Measurements from ENCODE around the gene OR5AC2.

The OR5AC2 gene, protein sequence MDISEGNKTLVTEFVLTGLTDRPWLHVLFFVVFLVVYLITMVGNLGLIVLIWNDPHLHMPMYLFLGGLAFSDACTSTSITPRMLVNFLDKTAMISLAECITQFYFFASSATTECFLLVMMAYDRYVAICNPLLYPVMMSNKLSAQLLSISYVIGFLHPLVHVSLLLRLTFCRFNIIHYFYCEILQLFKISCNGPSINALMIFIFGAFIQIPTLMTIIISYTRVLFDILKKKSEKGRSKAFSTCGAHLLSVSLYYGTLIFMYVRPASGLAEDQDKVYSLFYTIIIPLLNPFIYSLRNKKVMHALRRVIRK

DNA sequence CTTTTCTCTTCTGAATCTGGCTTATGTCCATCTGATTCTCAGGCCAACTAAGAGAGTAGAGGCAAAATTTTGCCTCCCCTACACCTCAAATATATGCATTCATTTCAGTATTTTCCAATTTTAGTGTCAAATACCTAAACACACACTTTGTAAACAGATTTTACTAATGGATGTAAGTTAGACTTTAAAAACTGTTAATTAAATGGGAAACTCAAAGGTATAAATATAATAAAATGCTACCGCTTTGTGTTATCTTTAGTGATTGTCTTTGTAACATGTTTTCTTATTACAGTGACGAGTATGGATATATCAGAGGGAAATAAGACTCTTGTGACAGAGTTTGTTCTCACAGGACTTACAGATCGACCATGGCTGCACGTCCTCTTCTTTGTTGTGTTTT is at the start of gene OR5AC2:
TSS of gene OR5AC2 (plus strand) at position 301 of the 400 bp plus-strand sequence. CDS start at position 301, 0 bp downstream.
- DNase-seq (ENCODE audit: extremely low spot score) = no peak
- ChIA-PET CTCF (no interaction called here), POLR2A (no interaction called here)
- TF ChIP-seq, protein P1, sequence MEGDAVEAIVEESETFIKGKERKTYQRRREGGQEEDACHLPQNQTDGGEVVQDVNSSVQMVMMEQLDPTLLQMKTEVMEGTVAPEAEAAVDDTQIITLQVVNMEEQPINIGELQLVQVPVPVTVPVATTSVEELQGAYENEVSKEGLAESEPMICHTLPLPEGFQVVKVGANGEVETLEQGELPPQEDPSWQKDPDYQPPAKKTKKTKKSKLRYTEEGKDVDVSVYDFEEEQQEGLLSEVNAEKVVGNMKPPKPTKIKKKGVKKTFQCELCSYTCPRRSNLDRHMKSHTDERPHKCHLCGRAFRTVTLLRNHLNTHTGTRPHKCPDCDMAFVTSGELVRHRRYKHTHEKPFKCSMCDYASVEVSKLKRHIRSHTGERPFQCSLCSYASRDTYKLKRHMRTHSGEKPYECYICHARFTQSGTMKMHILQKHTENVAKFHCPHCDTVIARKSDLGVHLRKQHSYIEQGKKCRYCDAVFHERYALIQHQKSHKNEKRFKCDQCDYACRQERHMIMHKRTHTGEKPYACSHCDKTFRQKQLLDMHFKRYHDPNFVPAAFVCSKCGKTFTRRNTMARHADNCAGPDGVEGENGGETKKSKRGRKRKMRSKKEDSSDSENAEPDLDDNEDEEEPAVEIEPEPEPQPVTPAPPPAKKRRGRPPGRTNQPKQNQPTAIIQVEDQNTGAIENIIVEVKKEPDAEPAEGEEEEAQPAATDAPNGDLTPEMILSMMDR (IDR thresholded peaks at IDR 0.05; ENCODE audit: control extremely low read depth, extremely low read depth, low read depth, missing control alignments) = no peak

DNA sequence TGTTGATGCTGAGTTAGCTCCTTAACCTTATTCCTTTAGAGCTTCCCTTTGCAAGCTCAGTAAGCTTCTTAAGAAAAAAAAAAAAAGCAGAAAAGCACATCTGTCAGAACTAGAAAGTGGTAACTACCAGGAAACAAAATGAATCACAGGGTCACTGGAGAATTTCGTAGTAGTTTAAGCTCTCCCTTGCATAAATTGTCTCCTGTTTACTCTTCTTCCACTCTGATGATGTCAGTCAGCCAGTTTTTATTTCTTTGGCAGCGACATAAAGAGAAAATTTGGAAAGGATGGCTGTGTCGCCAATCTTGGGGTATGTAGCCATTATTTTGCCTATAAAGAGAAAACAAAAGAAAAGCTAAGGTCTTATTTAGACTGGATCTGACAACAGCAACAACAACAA is 48.7 kb upstream of the OR5AC2 start:
- TF ChIP-seq, protein P1 (IDR thresholded peaks at IDR 0.05; ENCODE audit: control extremely low read depth, extremely low read depth, low read depth, missing control alignments) = no peak
- ChIA-PET POLR2A (no interaction called here), CTCF (interaction anchor here (0.7 to 5.2 kb wide), 23 partner anchors 10 to 792 kb away, joined by 3 to 70 read pairs (median 5); partner anchors contain the start of genes CLDND1 and CRYBG3)
- no peak for DNase-seq (ENCODE audit: extremely low spot score)

DNA sequence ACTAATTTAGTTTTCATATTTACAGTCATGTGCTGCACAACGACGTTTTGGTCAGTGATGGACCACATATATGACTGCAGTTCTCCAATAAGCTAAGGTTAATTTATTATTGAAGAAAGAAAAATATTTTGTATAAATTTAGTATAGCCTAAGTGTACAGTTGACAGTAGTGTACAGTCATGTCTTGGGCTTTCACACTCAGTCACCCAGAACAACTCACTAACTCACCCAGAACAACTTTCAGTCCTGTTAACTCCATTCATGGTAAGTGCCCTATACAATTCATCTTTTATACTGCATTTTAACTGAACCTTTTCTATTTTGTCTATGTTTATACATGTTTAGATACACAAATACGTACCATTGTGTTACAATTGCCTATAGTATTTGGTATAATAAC is 48.1 kb upstream of the OR5AC2 start:
- TF ChIP-seq, protein P1 (IDR thresholded peaks at IDR 0.05; ENCODE audit: control extremely low read depth, extremely low read depth, low read depth, missing control alignments) = no peak
- ChIA-PET POLR2A (no interaction called here), CTCF (interaction anchor here (0.7 to 5.2 kb wide), 41 partner anchors 8 to 792 kb away, joined by 3 to 70 read pairs (median 4); partner anchors contain the start of genes CLDND1 and CRYBG3)
- DNase-seq (ENCODE audit: extremely low spot score) = no peak

DNA sequence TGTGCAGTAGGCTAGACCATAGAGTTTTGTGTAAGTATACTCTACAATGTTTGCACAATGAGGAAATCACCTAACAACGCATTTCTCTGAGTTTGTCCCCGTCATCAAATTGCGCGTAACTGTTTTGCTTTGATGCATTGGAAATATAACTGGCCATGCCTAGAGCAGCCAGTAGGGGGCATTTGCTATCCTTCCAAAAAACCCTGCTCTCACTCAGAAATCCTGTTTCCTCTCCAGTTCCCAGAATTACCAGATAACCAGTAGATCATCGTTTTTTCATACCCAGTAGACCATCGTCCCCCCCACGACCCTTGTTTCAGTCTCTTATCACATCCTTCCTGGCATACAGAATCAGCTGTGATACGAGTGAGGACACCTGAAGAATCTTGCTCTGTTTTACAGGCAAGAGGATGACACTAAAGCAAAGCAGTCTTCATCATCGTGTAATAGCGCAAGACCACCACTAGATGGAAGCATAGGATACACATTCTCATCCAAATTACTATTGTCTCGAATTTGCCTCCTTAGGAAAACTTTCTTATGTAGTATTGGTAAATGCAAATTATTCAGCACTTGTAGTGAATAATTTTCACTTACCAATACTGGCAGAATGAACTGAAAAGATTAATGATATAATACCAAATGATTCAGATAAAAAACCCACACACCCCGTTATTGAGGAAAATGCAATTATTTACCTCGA is 47.5 kb upstream of the OR5AC2 start:
- ChIA-PET POLR2A (no interaction called here), CTCF (interaction anchor here (0.8 to 5.2 kb wide), 43 partner anchors 9 to 955 kb away, joined by 3 to 70 read pairs (median 4); partner anchors contain the start of gene CRYBG3)
- TF ChIP-seq, protein P1 (IDR thresholded peaks at IDR 0.05; ENCODE audit: control extremely low read depth, extremely low read depth, low read depth, missing control alignments) = peak; percentile 84
- DNase-seq (ENCODE audit: extremely low spot score) = peak; percentile 40

DNA sequence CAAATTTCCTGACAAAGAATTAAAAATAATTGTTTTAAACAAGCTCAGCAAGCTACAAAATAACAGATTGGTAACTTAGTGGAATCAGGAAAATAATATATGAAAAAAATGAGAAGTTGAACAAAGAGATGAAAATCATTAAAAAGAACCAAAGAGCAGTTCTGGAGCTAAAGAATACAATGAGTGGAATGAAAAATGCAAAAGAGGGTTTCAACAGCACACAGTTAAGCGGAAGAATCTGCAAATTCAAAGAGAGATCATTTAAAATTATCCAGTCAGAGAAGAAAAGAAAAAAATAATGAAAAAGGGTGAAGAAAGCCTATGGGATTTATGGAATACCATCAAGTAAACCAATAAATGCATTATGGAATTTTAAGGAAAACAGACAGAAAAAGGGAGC is 45.6 kb upstream of the OR5AC2 start:
- no peak for DNase-seq (ENCODE audit: extremely low spot score)
- ChIA-PET CTCF (interaction anchor here (0.7 to 5.2 kb wide), 8 partner anchors 11 to 291 kb away, joined by 3 to 70 read pairs (median 8); no protein-coding TSS in a partner anchor), POLR2A (no interaction called here)
- TF ChIP-seq, protein P1 (IDR thresholded peaks at IDR 0.05; ENCODE audit: control extremely low read depth, extremely low read depth, low read depth, missing control alignments) = no peak

DNA sequence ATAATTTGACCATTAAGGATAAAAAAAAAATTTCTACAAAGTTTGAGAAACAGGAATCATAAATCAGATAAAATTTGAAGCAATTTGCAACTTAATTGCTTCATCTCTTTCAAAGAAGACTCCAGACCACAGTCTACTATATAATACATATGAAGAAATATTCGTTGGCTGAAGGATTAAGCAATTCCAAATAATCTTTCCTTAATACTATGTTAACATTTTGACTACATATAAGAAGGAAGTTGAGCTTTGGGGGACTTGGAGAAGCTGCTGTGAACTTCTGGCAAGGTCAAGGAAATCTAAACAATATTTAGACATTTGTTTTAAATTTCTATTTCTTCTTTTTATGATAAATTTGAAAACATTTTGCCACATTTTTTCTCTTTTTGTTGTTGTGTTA is 38.4 kb upstream of the OR5AC2 start:
- no peak for DNase-seq (ENCODE audit: extremely low spot score)
- TF ChIP-seq, protein P1 (IDR thresholded peaks at IDR 0.05; ENCODE audit: control extremely low read depth, extremely low read depth, low read depth, missing control alignments) = no peak
- ChIA-PET CTCF (interaction anchor here (2.6 to 3.1 kb wide), 2 partner anchors 10 to 17 kb away, joined by 8 to 21 read pairs; no protein-coding TSS in a partner anchor), POLR2A (no interaction called here)

Measured in GM10248 (cell line).